Measurements from ENCODE around the gene SPPL3. TPM values are rescaled to one million over a fixed set of nuclear protein-coding genes. Genes with fewer than 3 reads are reported as not detected.

Gene SPPL3
- total RNA-seq, 4 donors from 2014 or later = 25.5 to 30.4 (median 29.0) TPM

DNA sequence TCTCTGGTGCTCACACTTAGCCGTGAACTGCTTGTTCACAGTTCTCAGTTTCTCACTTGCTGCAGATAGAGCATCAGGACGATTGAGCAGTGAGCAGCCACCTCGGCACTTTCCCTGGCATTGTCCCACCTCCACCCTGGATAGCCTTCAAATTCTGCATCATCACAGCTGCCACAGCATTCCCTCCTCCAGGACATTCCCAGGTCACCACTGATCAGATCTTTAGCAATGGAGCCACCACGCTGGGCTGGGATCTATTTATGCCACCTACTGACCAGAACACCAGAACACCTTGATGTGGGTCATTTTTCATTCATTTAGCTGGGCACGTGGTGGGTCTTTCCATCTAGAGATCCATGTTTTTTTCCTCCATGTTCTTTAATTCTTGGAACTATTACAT lies 154.9 kb downstream of the SPPL3 start:
- no peaks in the 10 kb centered on the region for H3K4me1 ChIP-seq
- H3K9me3 ChIP-seq = no peaks in the 10 kb centered on the region
- no peak overlapping the region for H3K4me3 ChIP-seq
- DNase-seq (ENCODE audit: low spot score in 2 of 2) = no peak
- H3K27me3 ChIP-seq = no peaks in the 10 kb centered on the region
- TF ChIP-seq POLR2A (IDR thresholded peaks at IDR 0.05) (no peak), EP300 (IDR thresholded peaks at IDR 0.05) (no peak)
- TF ChIP-seq, protein P1, sequence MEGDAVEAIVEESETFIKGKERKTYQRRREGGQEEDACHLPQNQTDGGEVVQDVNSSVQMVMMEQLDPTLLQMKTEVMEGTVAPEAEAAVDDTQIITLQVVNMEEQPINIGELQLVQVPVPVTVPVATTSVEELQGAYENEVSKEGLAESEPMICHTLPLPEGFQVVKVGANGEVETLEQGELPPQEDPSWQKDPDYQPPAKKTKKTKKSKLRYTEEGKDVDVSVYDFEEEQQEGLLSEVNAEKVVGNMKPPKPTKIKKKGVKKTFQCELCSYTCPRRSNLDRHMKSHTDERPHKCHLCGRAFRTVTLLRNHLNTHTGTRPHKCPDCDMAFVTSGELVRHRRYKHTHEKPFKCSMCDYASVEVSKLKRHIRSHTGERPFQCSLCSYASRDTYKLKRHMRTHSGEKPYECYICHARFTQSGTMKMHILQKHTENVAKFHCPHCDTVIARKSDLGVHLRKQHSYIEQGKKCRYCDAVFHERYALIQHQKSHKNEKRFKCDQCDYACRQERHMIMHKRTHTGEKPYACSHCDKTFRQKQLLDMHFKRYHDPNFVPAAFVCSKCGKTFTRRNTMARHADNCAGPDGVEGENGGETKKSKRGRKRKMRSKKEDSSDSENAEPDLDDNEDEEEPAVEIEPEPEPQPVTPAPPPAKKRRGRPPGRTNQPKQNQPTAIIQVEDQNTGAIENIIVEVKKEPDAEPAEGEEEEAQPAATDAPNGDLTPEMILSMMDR (IDR thresholded peaks at IDR 0.05) = no peak
- H3K27ac ChIP-seq = no peak overlapping the region
- 76 to 79% methylated on average over 5 of the region's 5 CpGs for WGBS, 2 donors
- no peaks in the 10 kb centered on the region for H3K36me3 ChIP-seq

DNA sequence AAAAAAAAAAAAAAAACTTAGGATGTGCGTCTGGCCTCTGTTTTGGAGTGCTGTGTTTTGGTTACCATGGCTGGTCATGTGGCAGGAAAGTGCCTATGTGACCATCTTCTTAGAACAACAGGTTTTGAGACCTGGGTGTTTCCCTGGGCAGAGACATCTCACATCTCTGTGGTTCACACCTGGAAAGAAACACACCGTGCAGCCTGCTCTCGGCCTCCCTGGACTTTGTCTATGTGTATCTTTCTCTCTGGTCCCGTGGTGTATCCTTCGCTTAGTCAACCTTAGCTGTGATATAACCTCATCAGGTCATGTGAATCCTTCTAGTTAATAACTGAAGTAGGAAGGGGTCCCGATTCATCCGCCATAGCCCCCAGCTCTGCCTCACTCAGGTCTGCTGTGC lies 155.9 kb downstream of the SPPL3 start:
- no peak for TF ChIP-seq EP300 (IDR thresholded peaks at IDR 0.05)
- no peak for TF ChIP-seq POLR2A (IDR thresholded peaks at IDR 0.05)
- TF ChIP-seq, protein P1 (IDR thresholded peaks at IDR 0.05) = no peak
- Histone ChIP-seq H3K27ac (no peak overlapping the region), H3K4me1 (no peaks in the 10 kb centered on the region), H3K4me3 (no peak overlapping the region), H3K27me3 (no peaks in the 10 kb centered on the region), H3K36me3 (no peaks in the 10 kb centered on the region), H3K9me3 (no peaks in the 10 kb centered on the region)
- WGBS, 2 donors = 89 to 90% methylated on average over 7 of the region's 7 CpGs
- DNase-seq (ENCODE audit: low spot score in 2 of 2) = no peak

DNA sequence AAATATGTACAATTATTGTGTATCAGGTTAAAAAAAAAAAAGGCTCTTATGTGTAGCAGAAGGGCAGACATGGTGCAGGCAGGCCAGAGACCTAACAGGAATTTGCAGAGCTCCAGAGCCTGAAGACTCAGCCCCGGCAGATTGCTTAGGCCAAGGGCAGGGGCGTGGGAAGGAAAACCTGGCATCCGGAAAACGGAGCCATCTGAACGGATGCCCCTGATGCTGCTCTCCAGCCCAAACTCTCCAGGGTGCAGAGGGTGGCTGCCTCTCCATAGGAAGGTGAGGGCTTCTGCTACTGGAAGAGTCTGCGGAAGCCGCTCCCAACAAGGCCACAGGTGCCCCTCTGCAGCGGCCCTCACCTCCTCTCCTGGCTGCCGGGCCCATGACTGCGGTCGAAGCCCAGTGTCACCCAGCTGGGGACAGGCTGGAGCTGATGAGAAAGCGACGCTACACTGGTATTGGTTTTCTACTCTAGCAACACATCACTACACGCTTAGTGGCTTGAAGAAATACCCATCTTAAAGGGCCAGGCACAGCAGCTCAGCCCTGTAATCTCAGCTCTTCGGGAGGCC lies 159.2 kb downstream of the SPPL3 start:
- H3K4me1 ChIP-seq = no peaks in the 10 kb centered on the region
- no peak overlapping the region for H3K4me3 ChIP-seq
- no peak overlapping the region for H3K27ac ChIP-seq
- H3K9me3 ChIP-seq = no peaks in the 10 kb centered on the region
- no peak for TF ChIP-seq POLR2A (IDR thresholded peaks at IDR 0.05)
- TF ChIP-seq, protein P1 (IDR thresholded peaks at IDR 0.05) = no peak
- no peak for TF ChIP-seq EP300 (IDR thresholded peaks at IDR 0.05)
- 87 to 88% methylated on average over 15 of the region's 15 CpGs for WGBS, 2 donors
- H3K36me3 ChIP-seq = peaks cover 0 to 5% (median 0%) of the 10 kb centered on the region in 3 donors
- H3K27me3 ChIP-seq = no peaks in the 10 kb centered on the region
- DNase-seq (ENCODE audit: low spot score in 2 of 2) = no peak

DNA sequence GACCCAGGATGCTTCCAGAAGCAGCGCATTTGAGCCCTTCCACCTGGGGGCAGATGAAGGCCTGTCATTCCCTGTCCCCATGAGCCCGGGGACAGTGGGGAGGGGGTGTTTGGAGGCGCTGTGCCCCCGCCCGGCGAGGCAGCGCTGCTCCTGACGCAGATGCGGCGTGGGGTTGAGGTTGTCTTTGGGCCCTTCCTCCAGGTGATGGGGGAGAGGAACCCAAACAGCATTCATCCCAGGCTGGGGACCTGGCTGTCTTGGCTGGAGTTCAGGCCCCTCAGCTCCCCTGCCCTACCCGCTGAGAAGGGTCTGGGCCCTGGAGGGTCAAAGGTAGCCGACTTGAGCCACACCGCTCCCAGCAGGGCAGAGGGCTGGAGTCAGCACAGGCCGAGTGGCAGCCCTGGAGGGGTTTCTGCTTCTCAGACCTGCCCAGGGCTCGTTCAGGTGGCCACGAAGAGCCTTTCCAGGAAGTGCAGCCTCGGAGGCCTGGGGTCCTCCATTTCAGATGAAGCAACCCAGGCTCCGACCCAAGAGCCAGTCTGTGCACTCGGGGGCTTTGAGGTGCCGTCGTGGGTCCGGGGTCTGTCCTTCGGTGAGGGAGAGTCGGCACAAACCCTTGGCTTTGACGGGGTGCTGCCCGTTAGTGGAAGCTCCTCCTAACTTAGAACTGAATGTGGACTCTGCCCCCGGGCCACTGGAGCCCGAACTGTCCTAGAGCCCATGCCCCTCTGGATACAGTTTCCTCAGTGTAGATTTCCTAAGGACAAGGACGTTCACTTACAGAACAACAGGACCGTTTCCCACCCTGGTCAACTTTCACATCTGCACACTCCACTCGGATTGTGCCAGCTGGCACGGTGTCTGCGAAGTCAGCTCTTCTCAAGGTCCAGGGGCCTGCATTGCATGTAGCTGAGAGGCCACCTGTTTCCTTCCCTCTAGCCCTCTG lies 162.4 kb downstream of the SPPL3 start:
- 77 to 78% methylated on average over 27 to 30 of the region's 33 CpGs for WGBS, 2 donors
- H3K27ac ChIP-seq = no peak overlapping the region
- peaks cover 0 to 37% (median 0%) of the 10 kb centered on the region in 3 donors for H3K36me3 ChIP-seq
- H3K9me3 ChIP-seq = no peaks in the 10 kb centered on the region
- H3K4me1 ChIP-seq = no peaks in the 10 kb centered on the region
- DNase-seq (ENCODE audit: low spot score in 2 of 2) = no peak
- H3K27me3 ChIP-seq = no peaks in the 10 kb centered on the region
- TF ChIP-seq EP300 (IDR thresholded peaks at IDR 0.05) = no peak
- TF ChIP-seq POLR2A (IDR thresholded peaks at IDR 0.05) = no peak
- TF ChIP-seq, protein P1 (IDR thresholded peaks at IDR 0.05) = no peak
- no peak overlapping the region for H3K4me3 ChIP-seq

DNA sequence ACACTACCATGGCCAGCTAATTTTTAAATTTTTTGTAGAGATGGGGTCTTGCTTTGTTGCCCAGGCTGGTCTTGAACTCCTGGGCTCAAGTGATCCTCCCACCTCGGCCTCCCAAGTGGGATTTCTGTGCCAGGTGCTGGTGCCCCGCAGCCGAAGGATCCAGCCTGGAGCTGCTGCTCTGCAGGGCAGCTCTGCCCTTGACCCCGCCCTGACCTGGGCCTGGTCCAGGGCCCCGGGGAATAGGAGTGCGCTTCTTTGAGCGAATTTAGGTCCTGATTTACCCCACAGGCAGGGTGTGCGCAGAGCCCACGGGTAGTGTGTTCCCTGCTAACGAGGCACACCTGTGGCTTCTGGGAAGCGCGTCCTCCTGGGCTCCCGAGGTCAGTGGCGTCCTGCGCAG lies 163.3 kb downstream of the SPPL3 start:
- DNase-seq (ENCODE audit: low spot score in 2 of 2) = no peak
- no peaks in the 10 kb centered on the region for H3K4me1 ChIP-seq
- H3K27ac ChIP-seq = no peak overlapping the region
- no peaks in the 10 kb centered on the region for H3K9me3 ChIP-seq
- WGBS, 2 donors = 93 to 95% methylated on average over 3 to 14 of the region's 15 CpGs
- H3K27me3 ChIP-seq = no peaks in the 10 kb centered on the region
- peaks cover 0 to 43% (median 0%) of the 10 kb centered on the region in 3 donors for H3K36me3 ChIP-seq
- TF ChIP-seq POLR2A (IDR thresholded peaks at IDR 0.05) = no peak
- TF ChIP-seq EP300 (IDR thresholded peaks at IDR 0.05) = no peak
- TF ChIP-seq, protein P1 (IDR thresholded peaks at IDR 0.05) = no peak
- no peak overlapping the region for H3K4me3 ChIP-seq

Data from tibial nerve (tissue), 4 donors.